H9 (cell line): Measurements from ENCODE around the gene ARHGEF10L. TPM values are rescaled to one million over a fixed set of nuclear protein-coding genes. Genes with fewer than 3 reads are reported as not detected.

ENCODE experiments used
- DNase-seq: peaks from one replicate; pipeline ENCODE4 v3.0.0-alpha.2; 2017
- H2AFZ ChIP-seq: one replicate; pipeline ENCODE4 v1.6.1; 2013; ENCODE audit warnings: mild to moderate bottlenecking, low read length, control low read depth, moderate library complexity
- H2AK5ac ChIP-seq: 2 replicates; pipeline ENCODE4 v1.6.1; 2013; ENCODE audit warnings: low read length, control low read depth, mixed read lengths; ENCODE audit not compliant: insufficient read length
- H2BK120ac ChIP-seq: one replicate; pipeline ENCODE4 v1.6.1; 2013; ENCODE audit warnings: low read depth, mild to moderate bottlenecking, low read length, control low read depth, inconsistent platforms; ENCODE audit not compliant: poor library complexity, severe bottlenecking
- H2BK12ac ChIP-seq: 2 replicates; pipeline ENCODE4 v1.6.1; 2013; ENCODE audit warnings: low read length, control low read depth, mixed read lengths, low read depth; ENCODE audit not compliant: insufficient read length
- H2BK15ac ChIP-seq: 2 replicates; pipeline ENCODE4 v1.6.1; 2013; ENCODE audit warnings: low read depth, low read length, control low read depth
- H2BK20ac ChIP-seq: one replicate; pipeline ENCODE4 v1.6.1; 2013; ENCODE audit warnings: low read depth, mild to moderate bottlenecking, low read length, control low read depth, inconsistent platforms; ENCODE audit not compliant: poor library complexity, severe bottlenecking
- H2BK5ac ChIP-seq: 2 replicates; pipeline ENCODE4 v1.6.1; 2013; ENCODE audit warnings: low read length, control low read depth, mixed read lengths; ENCODE audit not compliant: insufficient read length
- H3K14ac ChIP-seq: 2 replicates; pipeline ENCODE4 v1.6.1; 2013; ENCODE audit warnings: low read length, control low read depth; ENCODE audit not compliant: insufficient read depth
- H3K18ac ChIP-seq: 2 replicates; pipeline ENCODE4 v1.6.1; 2013; ENCODE audit warnings: low read depth, mild to moderate bottlenecking, mixed read lengths, low read length, control low read depth; ENCODE audit not compliant: insufficient read length
- H3K23ac ChIP-seq: 2 replicates; pipeline ENCODE4 v1.6.1; 2013; ENCODE audit warnings: low read length, control low read depth, mixed read lengths, low read depth; ENCODE audit not compliant: insufficient read length
- H3K23me2 ChIP-seq: 2 replicates; pipeline ENCODE4 v1.6.1; 2013; ENCODE audit warnings: low read depth, mild to moderate bottlenecking, mixed read lengths, low read length, control low read depth; ENCODE audit not compliant: insufficient read length, poor library complexity, severe bottlenecking
- H3K27ac ChIP-seq: 2 replicates; pipeline ENCODE4 v1.5.1; 2013; ENCODE audit warnings: low read length, control low read depth, mixed read lengths, low read depth; ENCODE audit not compliant: insufficient read length
- H3K27me3 ChIP-seq: 2 replicates; pipeline ENCODE4 v1.6.1; 2013; ENCODE audit warnings: low read length, control low read depth, inconsistent platforms; ENCODE audit not compliant: insufficient read depth
- H3K4ac ChIP-seq: 2 replicates; pipeline ENCODE4 v1.6.1; 2013; ENCODE audit warnings: low read depth, mild to moderate bottlenecking, control low read depth, inconsistent platforms, low read length, moderate library complexity
- H3K4me1 ChIP-seq: 2 replicates; pipeline ENCODE4 v1.6.1; 2013; ENCODE audit warnings: low read length, control low read depth, inconsistent platforms; ENCODE audit not compliant: insufficient read depth
- H3K4me2 ChIP-seq: 2 replicates; pipeline ENCODE4 v1.6.1; 2013; ENCODE audit warnings: low read length, control low read depth, mixed read lengths; ENCODE audit not compliant: insufficient read length, insufficient read depth
- H3K56ac ChIP-seq: 2 replicates; pipeline ENCODE4 v1.6.1; 2013; ENCODE audit warnings: low read depth, mild to moderate bottlenecking, mixed read lengths, low read length, control low read depth; ENCODE audit not compliant: insufficient read length
- H3K79me1 ChIP-seq: 2 replicates; pipeline ENCODE4 v1.6.1; 2013; ENCODE audit warnings: low read depth, mild to moderate bottlenecking, moderate library complexity, low read length, control low read depth, inconsistent platforms; ENCODE audit not compliant: insufficient read depth, poor library complexity, severe bottlenecking
- H3K79me2 ChIP-seq: 2 replicates; pipeline ENCODE4 v1.6.1; 2013; ENCODE audit warnings: low read length, control low read depth, inconsistent platforms; ENCODE audit not compliant: insufficient read depth
- H3K9ac ChIP-seq: 2 replicates; pipeline ENCODE4 v1.6.1; 2013; ENCODE audit warnings: low read length, control low read depth, mixed read lengths; ENCODE audit not compliant: insufficient read length; ENCODE audit errors: extremely low read depth
- H3K9me3 ChIP-seq: one replicate; pipeline ENCODE4 v1.6.1; 2013; ENCODE audit warnings: low read depth, low read length, inconsistent platforms; ENCODE audit not compliant: control insufficient read depth
- H3T11ph ChIP-seq: one replicate; pipeline ENCODE4 v1.6.1; 2013; ENCODE audit warnings: mild to moderate bottlenecking, low read length, control low read depth, inconsistent platforms
- H4K20me1 ChIP-seq: one replicate; pipeline ENCODE4 v1.6.1; 2013; ENCODE audit not compliant: control insufficient read depth, insufficient read length, insufficient read depth
- H4K5ac ChIP-seq: 2 replicates; pipeline ENCODE4 v1.6.1; 2013; ENCODE audit warnings: low read depth, mild to moderate bottlenecking, mixed read lengths, low read length, control low read depth; ENCODE audit not compliant: insufficient read length
- H4K8ac ChIP-seq: replicated peaks from 2 replicates; pipeline ENCODE4 v1.6.1; 2013; ENCODE audit warnings: low read length, control low read depth, mixed read lengths, low read depth; ENCODE audit not compliant: insufficient read length
- H4K91ac ChIP-seq: 2 replicates; pipeline ENCODE4 v1.6.1; 2013; ENCODE audit warnings: low read depth, mild to moderate bottlenecking, moderate library complexity, mixed read lengths, low read length, control low read depth; ENCODE audit not compliant: insufficient read length
- H3K27ac Mint-ChIP-seq, 3 experiments: 2 replicates in 2 of 3; 3 replicates in 1 of 3; pipeline ENCODE4 v1.8.0; 2020 to 2021; ENCODE audit warnings: mixed read lengths in 3 of 3, mild to moderate bottlenecking in 1 of 3, moderate library complexity in 1 of 3
- H3K27me3 Mint-ChIP-seq: 2 replicates; pipeline ENCODE4 v1.8.0; 2021; ENCODE audit warnings: low read depth, mild to moderate bottlenecking, moderate library complexity, mixed read lengths
- H3K36me3 Mint-ChIP-seq, 3 experiments: 2 replicates in 2 of 3; 3 replicates in 1 of 3; pipeline ENCODE4 v1.8.0; 2020 to 2021; ENCODE audit warnings: low read depth in 3 of 3, mixed read lengths in 3 of 3; ENCODE audit not compliant: insufficient read depth in 1 of 3
- H3K4me1 Mint-ChIP-seq, 2 experiments: 2 replicates each; pipeline ENCODE4 v1.8.0; 2020; ENCODE audit warnings: mixed read lengths in 2 of 2
- H3K4me3 Mint-ChIP-seq, 2 experiments: 2 replicates in 1 of 2; 3 replicates in 1 of 2; pipeline ENCODE4 v1.8.0; 2020 to 2021; ENCODE audit warnings: mild to moderate bottlenecking in 2 of 2, mixed read lengths in 2 of 2, moderate library complexity in 1 of 2
- H3K9me3 Mint-ChIP-seq, 2 experiments: 2 replicates in 1 of 2; 3 replicates in 1 of 2; pipeline ENCODE4 v1.8.0; 2020; ENCODE audit warnings: mild to moderate bottlenecking in 2 of 2, mixed read lengths in 2 of 2, moderate library complexity in 1 of 2
- WGBS: extraction: QIAGEN DNeasy Blood & Tissue Kit; methylation state at CpG from one replicate; pipeline ENCODE4 v1.1.7; 2013; ENCODE audit warnings: missing lambda C conversion rate, low lambda C conversion rate, mixed read lengths; ENCODE audit not compliant: insufficient read length; ENCODE audit errors: extremely low coverage; 5-methylcytosine and 5-hydroxymethylcytosine counted together
- total RNA-seq: library from RNA; stranded (reverse); gene quantifications from 2 replicates; pipeline ENCODE4 v1.2.1, GENCODE V29; 2021
- TF ChIP-seq, protein P1 (sequence below): fragments of 200-600 bp; sonication (generic); conservative IDR thresholded peaks from 3 replicates; pipeline ENCODE4 v1.8.0; 2021; ENCODE audit warnings: antibody characterized with exemption, mild to moderate bottlenecking

The ARHGEF10L gene
- total RNA-seq, 1 experiment from 2014 or later = 20.2 TPM

DNA sequence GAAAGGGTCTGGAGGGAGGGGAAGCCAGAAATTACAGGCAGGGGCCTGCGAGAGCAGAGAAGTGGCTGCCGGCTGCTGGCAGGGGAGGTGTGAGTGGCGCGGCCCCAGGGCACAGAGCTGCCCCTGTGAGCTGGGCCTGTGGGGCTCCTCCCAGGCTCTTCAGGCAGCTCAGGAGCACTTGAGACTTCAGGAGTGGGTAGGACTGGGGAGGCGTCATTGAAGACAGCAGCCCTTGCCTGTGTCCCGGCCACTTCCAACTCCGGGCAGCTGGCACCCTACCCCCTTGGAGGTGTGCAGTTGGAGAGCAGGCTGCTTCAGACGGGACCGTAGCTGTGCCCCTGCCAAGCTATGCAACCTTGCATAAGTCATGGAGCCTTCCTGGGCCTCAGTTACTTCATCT lies 128.1 kb downstream of the ARHGEF10L start:
- no CpG with 5 or more reads among the region's 9 CpGs for WGBS

More for the DNA sequence above, 128.1 kb downstream of the ARHGEF10L start:
- no peak overlapping the region for H4K91ac ChIP-seq
- no peak for DNase-seq
- no peak overlapping the region for H4K5ac ChIP-seq
- no peaks in the 10 kb centered on the region for H3K79me1 ChIP-seq
- no peak overlapping the region for H3K56ac ChIP-seq
- H3K14ac ChIP-seq = no peak overlapping the region; the same call in 1 of the 2 replicates
- H3K18ac ChIP-seq = no peak overlapping the region
- H3K4me1 ChIP-seq = no peaks in the 10 kb centered on the region
- H2AK5ac ChIP-seq = no peak overlapping the region
- H3K4me3 Mint-ChIP-seq = no peak overlapping the region
- H3K9me3 ChIP-seq = no peaks in the 10 kb centered on the region
- H3K27me3 Mint-ChIP-seq = no peaks in the 10 kb centered on the region
- H3K9ac ChIP-seq = no peak overlapping the region
- no peak overlapping the region for H3K4ac ChIP-seq
- no peak overlapping the region for H3K4me2 ChIP-seq
- H3K23ac ChIP-seq = no peak overlapping the region
- H3K36me3 Mint-ChIP-seq = peaks cover 20 to 44% (median 37%) of the 10 kb centered on the region in 3 experiments
- H4K8ac ChIP-seq = no peak overlapping the region
- no peak overlapping the region for H2BK15ac ChIP-seq
- no peak overlapping the region for H3T11ph ChIP-seq
- TF ChIP-seq, protein P1, sequence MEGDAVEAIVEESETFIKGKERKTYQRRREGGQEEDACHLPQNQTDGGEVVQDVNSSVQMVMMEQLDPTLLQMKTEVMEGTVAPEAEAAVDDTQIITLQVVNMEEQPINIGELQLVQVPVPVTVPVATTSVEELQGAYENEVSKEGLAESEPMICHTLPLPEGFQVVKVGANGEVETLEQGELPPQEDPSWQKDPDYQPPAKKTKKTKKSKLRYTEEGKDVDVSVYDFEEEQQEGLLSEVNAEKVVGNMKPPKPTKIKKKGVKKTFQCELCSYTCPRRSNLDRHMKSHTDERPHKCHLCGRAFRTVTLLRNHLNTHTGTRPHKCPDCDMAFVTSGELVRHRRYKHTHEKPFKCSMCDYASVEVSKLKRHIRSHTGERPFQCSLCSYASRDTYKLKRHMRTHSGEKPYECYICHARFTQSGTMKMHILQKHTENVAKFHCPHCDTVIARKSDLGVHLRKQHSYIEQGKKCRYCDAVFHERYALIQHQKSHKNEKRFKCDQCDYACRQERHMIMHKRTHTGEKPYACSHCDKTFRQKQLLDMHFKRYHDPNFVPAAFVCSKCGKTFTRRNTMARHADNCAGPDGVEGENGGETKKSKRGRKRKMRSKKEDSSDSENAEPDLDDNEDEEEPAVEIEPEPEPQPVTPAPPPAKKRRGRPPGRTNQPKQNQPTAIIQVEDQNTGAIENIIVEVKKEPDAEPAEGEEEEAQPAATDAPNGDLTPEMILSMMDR = no peak
- H3K79me2 ChIP-seq = no peaks in the 10 kb centered on the region
- H3K27ac Mint-ChIP-seq = peak overlapping the region in 2 of 3 experiments; percentile 81 to 96; a peak in 3 of 7 replicates
- H3K23me2 ChIP-seq = no peaks in the 10 kb centered on the region
- no peak overlapping the region for H2BK120ac ChIP-seq
- H2BK12ac ChIP-seq = no peak overlapping the region
- no peaks in the 10 kb centered on the region for H4K20me1 ChIP-seq
- H3K27me3 ChIP-seq = no peaks in the 10 kb centered on the region
- no peak overlapping the region for H3K27ac ChIP-seq
- H2BK5ac ChIP-seq = no peak overlapping the region
- no peak overlapping the region for H2AFZ ChIP-seq
- H3K4me1 Mint-ChIP-seq = peaks cover 27 to 29% of the 10 kb centered on the region in 2 experiments
- H3K9me3 Mint-ChIP-seq = no peaks in the 10 kb centered on the region
- no peak overlapping the region for H2BK20ac ChIP-seq
